DMS79 treated with DMSO at 0.1 percent for 48 hours (cell line): ENCODE data around the gene WRAP53.

Experiments
- DNase-seq: peaks from one replicate; lab custom pipeline; 2025; lab: John Stamatoyannopoulos, UW

The WRAP53 gene

GRCh38 chr17:7709031-7709430 is 20.8 kb downstream of the WRAP53 start:
- no peak for DNase-seq

DNA sequence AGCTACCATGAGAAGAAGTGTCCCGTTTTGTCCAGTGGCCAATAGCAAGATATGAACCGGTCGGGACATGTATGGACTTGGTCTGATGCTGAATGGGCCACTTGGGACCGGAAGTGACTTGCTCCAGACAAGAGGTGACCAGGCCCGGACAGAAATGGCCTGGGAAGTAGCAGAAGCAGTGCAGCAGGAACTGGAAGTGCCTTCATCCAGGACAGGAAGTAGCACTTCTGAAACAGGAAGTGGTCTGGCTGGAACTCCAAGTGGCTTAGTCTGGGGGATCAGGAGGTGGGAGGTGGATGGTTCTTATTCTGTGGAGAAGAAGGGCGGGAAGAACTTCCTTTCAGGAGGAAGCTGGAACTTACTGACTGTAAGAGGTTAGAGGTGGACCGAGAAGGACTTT is 22.0 kb downstream of the WRAP53 start:
- DNase-seq, result no peak

GRCh38 chr17:7711051-7711755 is 22.9 kb downstream of the WRAP53 start:
- DNase-seq, result no peak

- DNase-seq, result peak; percentile 35
These were observed 24.0 kb downstream of the WRAP53 start for GRCh38 chr17:7712111-7712771.

DNA sequence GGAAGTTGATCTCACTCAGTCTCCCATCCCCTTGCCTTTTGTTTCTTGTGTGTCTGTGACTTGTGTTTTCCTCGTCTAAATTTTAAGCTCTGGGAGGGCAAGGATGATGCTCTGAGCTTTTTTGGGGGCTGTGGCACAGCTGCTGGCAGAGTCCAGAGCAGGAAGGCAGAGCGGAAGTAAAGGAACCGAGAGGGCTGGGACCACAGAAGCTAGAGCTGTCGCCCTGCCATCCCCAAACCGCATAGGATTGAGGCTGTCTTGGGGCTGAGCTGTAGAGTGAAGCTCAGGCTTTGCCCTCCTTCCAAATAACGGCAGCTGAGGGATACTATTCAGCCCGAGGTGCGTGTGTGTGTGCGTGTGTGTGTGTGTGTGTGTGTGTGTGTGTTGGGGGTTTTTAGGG is 25.5 kb downstream of the WRAP53 start:
- no peak for DNase-seq

DNA sequence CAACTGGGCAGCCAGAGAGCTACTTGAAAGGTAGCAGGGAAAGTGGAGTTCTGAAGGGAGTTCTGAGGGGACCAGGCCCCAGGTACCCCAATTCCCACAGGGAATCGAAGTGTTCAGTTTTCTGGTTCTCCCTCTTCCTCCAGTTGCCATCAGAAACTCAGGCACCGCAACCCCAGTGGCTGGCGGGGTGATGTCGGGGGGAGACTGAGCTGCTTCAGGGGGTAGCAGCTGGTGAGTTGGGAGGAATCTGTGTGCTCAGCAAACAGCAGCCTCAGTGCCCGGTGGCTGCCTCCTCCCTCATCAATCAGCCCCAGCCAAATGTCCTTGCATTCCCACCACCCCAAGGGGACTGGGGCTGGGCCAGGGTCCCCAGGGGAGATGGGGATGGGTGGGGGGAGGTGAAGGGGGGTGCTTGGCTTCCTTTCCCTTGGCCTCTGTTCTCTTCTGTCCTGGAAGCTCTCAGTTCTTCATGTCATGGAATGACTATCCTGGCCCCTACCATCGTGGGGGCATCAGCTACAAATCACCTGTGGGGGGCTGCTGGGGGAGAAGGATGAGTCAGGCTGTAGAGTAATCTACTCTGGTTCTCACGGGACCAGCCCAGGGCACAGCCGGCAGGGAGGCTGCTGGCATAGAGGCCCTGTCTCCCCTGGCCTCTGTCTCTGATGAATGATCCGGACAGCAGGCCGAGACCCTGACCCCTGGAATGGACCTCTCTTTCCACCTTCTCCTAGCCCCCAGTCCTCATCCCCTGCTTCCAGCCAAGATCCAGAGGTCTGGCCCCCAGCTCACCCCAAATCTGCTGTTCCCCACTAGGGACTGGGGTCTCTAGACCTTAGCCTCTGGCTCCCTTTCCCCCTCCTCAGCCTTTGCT is 26.7 kb downstream of the WRAP53 start:
- DNase-seq, result no peak

DNA sequence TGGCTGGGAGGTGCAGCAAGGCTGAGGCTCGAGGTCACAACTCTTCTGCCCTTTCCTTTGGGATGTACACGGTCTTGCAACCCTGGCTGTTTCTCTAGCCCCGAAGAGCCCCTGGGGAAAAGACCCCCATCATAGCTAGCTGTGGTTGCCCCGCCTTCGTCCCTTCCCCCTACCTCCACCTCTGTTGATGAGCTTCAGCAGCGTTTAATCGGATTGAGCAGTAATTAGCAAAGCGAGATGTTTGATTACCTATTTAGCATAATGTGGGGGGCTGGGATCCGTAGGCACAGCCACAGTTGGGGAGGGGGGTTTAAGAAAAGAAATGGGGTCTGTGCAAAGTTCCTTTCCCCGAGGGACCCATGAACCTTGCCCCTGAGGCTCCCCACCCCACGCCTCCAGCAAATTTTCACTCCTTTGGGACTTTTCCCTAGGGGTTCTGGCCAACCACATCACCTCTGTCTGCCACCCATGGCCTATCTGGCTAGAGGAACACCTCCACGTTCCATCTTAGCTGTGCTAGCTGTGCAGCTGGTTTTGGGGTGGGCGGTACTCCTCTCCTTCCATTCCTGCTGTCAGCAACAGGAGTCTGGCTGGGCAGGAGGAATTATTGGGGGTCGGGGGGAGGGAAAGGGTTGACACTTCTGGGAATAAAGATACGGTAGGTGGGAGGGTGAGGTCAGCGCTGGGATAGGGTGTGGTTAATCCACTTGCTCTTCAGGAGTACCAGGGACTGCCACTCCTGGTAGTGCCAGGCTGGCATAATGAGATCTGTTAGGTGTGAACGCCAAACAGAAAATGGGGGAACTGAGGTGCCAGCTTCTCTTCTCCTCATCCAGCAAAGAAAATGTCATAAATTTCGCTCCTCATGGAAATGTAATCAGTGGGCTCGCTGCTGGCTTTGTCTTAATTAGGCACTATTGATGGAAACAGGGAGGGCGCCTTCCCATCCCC is 27.9 kb downstream of the WRAP53 start:
- peak; percentile 62 for DNase-seq

GRCh38 chr17:7716901-7717755 is 28.9 kb downstream of the WRAP53 start, which contains the start of gene DNAH2:
Gene DNAH2 (plus strand): TSS chr17:7717744. CDS start chr17:7719735, 1,991 bp downstream.
- DNase-seq, result peak; percentile 96

DNA sequence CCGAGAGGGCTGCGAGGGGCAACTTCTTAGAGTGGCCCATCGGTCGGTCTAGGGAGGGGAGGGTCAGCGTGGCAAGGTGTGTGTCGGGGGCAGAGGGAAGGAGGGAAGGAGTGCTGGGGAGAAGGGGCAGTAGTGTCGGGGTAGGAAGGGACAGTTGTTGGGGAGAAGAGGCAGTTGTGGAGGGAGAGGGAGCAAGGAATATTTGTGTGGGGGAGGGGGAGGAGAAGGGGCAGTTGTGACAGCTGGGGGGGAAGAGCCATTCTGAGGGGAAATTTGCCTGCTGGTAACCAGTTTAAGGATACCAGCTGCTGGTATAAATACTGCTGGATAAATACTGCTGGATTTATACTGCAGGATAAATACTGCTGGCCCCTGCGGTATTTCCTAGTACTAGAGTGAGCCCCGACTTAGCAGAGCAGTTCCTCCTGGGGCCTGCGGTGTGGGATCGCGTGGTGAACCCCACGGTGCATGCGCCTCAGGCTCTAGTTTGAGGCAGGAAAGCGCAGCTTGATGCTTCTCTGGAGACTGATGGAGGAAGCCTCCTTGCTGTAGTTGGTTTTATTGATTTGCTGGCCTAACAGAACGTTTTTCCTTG is 29.6 kb downstream of the WRAP53 start:
- DNase-seq, result no peak

DNA sequence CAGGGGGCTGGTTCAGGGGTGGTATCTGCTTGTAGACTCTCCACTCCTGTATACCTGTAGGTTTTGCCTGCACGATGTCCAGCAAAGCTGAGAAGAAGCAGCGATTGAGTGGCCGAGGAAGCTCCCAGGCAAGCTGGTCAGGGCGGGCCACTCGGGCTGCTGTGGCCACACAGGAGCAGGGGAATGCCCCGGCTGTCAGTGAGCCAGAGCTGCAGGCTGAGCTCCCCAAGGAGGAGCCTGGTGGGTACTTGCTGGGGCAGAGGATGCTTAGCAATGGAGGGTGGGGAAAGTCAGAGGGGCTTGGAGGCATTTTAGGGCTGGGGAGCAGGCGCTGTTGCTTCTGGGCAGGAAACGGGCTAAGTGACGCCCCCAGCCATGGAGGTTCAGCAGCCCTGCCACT is 31.4 kb downstream of the WRAP53 start:
- DNase-seq, result no peak

DNA sequence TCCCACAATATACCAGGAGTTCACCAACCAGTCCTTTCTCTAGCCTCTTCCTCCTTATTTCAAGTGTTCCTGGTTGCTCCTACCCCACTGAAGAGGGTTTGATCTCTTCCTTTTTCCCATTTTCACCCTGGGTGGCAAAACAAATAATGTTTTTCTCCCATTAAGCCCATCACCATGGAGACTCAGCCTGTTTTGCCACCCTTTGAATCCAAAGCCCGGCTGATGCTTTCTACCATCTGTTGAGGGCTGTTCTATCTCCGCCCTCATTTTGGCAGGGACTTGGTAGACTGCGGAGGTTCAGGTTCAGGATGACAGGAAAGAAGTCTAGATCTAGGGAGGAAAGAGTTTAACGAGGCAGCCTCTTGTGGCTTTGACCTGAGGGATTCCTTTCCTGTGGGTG is 31.8 kb downstream of the WRAP53 start:
- no peak for DNase-seq

DNA sequence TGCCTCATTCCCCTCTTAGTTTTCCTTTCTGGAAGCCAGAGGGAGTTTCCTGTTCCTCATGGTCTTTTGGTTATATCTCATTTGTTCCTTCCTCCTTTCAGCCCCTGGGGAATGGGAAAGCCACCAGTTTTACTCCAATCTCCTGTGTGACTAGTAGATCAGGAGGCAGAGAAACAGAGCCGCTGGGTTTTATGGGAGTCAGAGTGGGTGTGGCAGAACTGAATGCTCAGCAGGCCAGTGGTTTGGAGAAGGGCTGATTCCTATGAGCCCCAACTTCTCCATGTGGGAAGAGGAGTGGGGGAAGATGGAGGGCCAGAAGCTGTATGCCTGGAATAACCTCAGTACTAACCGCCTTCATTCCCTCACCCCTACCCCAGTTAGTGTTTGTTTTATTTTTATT is 33.3 kb downstream of the WRAP53 start:
- DNase-seq, result no peak

DNA sequence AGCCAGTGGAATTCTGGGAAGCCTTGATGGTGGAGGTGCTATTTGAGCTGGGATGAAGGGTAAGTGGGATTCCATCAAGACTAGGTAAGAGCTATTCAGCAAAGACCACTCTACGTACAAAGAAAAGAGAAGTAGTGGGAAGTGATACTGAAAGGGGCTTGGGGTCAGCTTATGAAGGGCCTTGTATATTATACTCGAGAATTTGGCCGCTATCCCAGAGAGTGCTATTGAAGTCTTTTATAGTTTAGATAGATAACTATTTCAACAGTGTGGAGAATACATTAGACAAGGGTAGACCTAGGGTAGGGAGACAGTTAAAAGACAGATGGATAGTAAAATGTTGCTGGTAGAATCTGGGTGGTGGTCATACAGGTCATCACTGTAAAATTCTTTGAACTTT is 39.6 kb downstream of the WRAP53 start:
- no peak for DNase-seq

- DNase-seq, result no peak
These were observed 41.5 kb downstream of the WRAP53 start for GRCh38 chr17:7729816-7730215.

DNA sequence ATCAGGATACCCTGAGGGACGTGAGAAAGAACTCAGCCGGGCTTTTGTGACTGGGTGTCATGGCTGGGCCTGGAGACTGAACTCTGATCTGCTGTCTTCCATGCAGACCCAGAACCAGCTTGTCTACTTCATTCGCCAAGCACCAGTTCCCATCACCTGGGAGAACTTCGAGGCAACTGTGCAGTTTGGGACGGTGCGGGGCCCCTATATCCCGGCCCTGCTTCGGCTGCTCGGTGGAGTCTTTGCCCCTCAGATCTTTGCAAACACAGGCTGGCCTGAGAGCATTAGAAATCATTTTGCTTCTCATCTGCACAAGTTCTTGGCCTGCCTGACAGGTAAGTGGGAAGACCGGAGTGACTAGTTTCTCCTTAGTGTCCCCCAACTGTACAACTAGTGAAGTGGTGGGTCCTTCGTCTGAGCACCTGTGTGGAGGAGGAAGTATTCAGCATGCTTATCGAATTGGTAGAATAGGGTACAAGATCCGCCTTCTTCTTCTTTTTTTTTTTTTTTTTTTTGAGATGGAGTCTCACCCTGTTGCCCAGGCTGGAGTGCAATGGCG is 44.8 kb downstream of the WRAP53 start:
- DNase-seq, result no peak

DNA sequence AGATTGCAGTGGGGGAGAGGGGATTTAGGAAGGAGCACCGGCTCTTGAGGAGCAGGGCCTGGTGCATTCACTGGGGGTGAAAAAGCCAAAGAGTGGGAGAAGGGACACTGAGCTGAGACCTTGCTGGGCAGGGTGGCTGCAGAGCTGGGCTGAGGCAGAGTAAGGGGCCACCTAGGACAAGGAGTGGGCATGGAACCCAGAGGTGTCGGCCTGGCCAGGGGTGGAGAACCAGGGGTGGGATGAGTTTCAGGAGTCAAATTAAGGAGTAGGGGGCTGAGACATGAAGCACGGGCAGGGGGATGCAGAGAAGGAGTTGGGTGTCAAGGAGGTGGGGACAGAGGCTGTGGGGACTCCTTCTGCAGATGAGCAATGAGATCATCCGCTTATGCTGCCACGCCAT is 49.3 kb downstream of the WRAP53 start:
- no peak for DNase-seq

- DNase-seq, result peak; percentile 48
These were observed 51.5 kb downstream of the WRAP53 start for GRCh38 chr17:7739746-7740145.

DNA sequence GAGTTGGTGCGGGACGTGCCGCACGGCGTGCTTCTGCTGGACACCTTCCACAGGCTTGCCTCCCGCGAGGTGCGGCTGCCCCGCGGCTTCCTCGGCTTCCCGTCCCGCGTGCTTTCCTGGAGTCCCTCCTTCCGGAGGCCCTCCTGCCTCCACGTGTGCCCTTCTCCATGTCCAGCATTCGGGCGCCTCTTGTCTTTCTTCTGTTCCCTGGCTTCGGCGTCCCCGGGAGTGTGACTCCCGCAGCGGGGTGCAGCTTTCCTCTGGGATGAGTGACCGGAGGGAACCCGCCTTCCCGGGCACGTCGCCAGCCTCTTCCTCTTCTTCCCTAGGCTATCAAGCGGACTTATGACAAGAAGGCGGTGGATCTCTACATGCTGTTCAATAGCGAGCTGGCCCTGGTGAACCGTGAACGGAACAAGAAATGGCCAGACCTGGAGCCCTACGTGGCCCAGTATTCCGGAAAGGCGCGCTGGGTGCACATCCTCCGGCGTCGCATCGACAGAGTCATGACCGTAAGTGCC is 52.3 kb downstream of the WRAP53 start:
- peak; percentile 85 for DNase-seq

DNA sequence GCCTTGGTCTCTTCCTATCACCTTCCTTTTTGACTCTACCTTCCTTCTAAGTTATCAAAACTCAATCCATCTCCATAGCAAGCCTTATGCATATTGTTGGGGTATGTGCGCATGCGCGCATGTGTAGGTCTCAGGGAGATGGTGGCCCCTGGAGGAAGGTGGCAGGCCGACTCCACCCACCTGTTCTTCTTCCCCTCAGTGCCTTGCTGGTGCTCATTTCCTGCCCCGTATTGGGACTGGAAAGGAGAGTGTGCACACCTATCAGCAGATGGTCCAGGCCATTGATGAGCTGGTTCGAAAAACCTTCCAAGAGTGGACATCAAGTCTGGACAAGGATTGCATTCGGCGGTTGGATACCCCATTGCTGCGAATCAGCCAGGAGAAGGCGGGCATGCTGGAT is 54.5 kb downstream of the WRAP53 start:
- no peak for DNase-seq

- DNase-seq, result no peak
These were observed 56.1 kb downstream of the WRAP53 start for GRCh38 chr17:7744416-7744815.
